HCT116 (cell line): ENCODE data around the gene LDLRAD4.

Source experiments
- CEBPB ChIP-seq: IDR thresholded peaks from 2 replicates; pipeline ENCODE4 v1.6.1; 2012; ENCODE audit warnings: low read depth
- EGR1 ChIP-seq: IDR thresholded peaks from 2 replicates; pipeline ENCODE4 v1.6.1; 2012; ENCODE audit warnings: low read depth
- EZH2 ChIP-seq: fragments of 200-600 bp; sonication (generic); IDR thresholded peaks from 2 replicates; pipeline ENCODE4 v1.6.1; 2017; ENCODE audit warnings: antibody characterized with exemption, mixed run types
- POLR2A ChIP-seq: IDR thresholded peaks from 2 replicates; pipeline ENCODE4 v1.7.0; 2011; ENCODE audit warnings: borderline replicate concordance; ENCODE audit not compliant: insufficient read depth, insufficient read length; ENCODE audit errors: extremely low read depth
- POLR2AphosphoS5 ChIP-seq: IDR thresholded peaks from 2 replicates; pipeline ENCODE4 v1.6.1; 2011; ENCODE audit warnings: mild to moderate bottlenecking, low read depth, low read length, moderate library complexity
- REST ChIP-seq: IDR thresholded peaks from 2 replicates; pipeline ENCODE4 v1.6.1; 2012; ENCODE audit warnings: low read depth
- TF ChIP-seq, protein P1 (sequence below): IDR thresholded peaks from 2 replicates; pipeline ENCODE4 v1.6.1; 2011; ENCODE audit warnings: mild to moderate bottlenecking, low read length, moderate library complexity; ENCODE audit not compliant: insufficient replicate concordance; ENCODE audit errors: extremely low read depth
- TF ChIP-seq, protein P2 (sequence below), 3 experiments: fragments of 200-600 bp in 1 of 3; sonication (generic) in 1 of 3; IDR thresholded peaks in 2 of 3; conservative IDR thresholded peaks in 1 of 3; 2 replicates each; pipeline ENCODE4 v1.5.1; 2012 to 2017; ENCODE audit warnings: low read depth in 2 of 3, low read length in 2 of 3, antibody characterized with exemption in 1 of 3, borderline replicate concordance in 1 of 3, control low read depth in 1 of 3, mild to moderate bottlenecking in 1 of 3, mixed read lengths in 1 of 3, mixed run types in 1 of 3, moderate library complexity in 1 of 3; ENCODE audit not compliant: insufficient read depth in 1 of 3

- TF ChIP-seq CEBPB (no peak), EGR1 (no peak), POLR2A (no peak), EZH2 (no peak), REST (no peak), POLR2AphosphoS5 (no peak)
- TF ChIP-seq, protein P1, sequence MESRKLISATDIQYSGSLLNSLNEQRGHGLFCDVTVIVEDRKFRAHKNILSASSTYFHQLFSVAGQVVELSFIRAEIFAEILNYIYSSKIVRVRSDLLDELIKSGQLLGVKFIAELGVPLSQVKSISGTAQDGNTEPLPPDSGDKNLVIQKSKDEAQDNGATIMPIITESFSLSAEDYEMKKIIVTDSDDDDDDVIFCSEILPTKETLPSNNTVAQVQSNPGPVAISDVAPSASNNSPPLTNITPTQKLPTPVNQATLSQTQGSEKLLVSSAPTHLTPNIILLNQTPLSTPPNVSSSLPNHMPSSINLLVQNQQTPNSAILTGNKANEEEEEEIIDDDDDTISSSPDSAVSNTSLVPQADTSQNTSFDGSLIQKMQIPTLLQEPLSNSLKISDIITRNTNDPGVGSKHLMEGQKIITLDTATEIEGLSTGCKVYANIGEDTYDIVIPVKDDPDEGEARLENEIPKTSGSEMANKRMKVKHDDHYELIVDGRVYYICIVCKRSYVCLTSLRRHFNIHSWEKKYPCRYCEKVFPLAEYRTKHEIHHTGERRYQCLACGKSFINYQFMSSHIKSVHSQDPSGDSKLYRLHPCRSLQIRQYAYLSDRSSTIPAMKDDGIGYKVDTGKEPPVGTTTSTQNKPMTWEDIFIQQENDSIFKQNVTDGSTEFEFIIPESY, result no peak
- TF ChIP-seq, protein P2, sequence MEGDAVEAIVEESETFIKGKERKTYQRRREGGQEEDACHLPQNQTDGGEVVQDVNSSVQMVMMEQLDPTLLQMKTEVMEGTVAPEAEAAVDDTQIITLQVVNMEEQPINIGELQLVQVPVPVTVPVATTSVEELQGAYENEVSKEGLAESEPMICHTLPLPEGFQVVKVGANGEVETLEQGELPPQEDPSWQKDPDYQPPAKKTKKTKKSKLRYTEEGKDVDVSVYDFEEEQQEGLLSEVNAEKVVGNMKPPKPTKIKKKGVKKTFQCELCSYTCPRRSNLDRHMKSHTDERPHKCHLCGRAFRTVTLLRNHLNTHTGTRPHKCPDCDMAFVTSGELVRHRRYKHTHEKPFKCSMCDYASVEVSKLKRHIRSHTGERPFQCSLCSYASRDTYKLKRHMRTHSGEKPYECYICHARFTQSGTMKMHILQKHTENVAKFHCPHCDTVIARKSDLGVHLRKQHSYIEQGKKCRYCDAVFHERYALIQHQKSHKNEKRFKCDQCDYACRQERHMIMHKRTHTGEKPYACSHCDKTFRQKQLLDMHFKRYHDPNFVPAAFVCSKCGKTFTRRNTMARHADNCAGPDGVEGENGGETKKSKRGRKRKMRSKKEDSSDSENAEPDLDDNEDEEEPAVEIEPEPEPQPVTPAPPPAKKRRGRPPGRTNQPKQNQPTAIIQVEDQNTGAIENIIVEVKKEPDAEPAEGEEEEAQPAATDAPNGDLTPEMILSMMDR (IDR thresholded peaks at IDR 0.05 in 2 of 3, conservative IDR thresholded peaks at IDR 0.05 in 1 of 3; ENCODE audit: borderline replicate concordance in 1 of 3, insufficient read depth in 1 of 3, low read depth in 2 of 3, low read length in 2 of 3), result no peak
These were observed 212.1 kb downstream of the LDLRAD4 start for GRCh38 chr18:13430663-13431062.
